ENCODE results near the gene FOXD4. TPM values are rescaled to one million over a fixed set of nuclear protein-coding genes. Genes with fewer than 3 reads are reported as not detected.
"Not testable (repeated sequence)": the region's sequence is repeated elsewhere in the genome, so short reads cannot be mapped to it uniquely, and the experiment has no call there.

FOXD4 gene
- total RNA-seq: 0.50 and 0.58 TPM in 2 replicates
- long read RNA-seq: 0 reads

GRCh38 chr9:117995-118467 is at the start of gene FOXD4:
Gene FOXD4 (minus strand): TSS chr9:118417. CDS start chr9:118119, 298 bp downstream.
- Mint-ChIP-seq H3K27me3 (peaks cover 49% of the 10 kb centered on the region), H3K4me3 (ENCODE audit: low read depth) (peak within 1 kb of the TSS; percentile 57)
- not testable (repeated sequence) for H3K27ac Mint-ChIP-seq; H3K9me3 Mint-ChIP-seq (ENCODE audit: low read depth); H3K36me3 Mint-ChIP-seq (ENCODE audit: insufficient read depth); DNase-seq (ENCODE audit: low spot score, unreplicated experiment); H3K4me1 Mint-ChIP-seq (ENCODE audit: low read depth)

GRCh38 chr9:159871-160270 is 41.7 kb upstream of the FOXD4 start:
- not testable (repeated sequence) for H3K4me1 Mint-ChIP-seq (ENCODE audit: low read depth); H3K4me3 Mint-ChIP-seq (ENCODE audit: low read depth); H3K36me3 Mint-ChIP-seq (ENCODE audit: insufficient read depth); H3K27me3 Mint-ChIP-seq; H3K9me3 Mint-ChIP-seq (ENCODE audit: low read depth); H3K27ac Mint-ChIP-seq; DNase-seq (ENCODE audit: low spot score, unreplicated experiment)

GRCh38 chr9:151173-151572 is 33.0 kb upstream of the FOXD4 start:
- not testable (repeated sequence) for H3K9me3 Mint-ChIP-seq (ENCODE audit: low read depth); H3K4me1 Mint-ChIP-seq (ENCODE audit: low read depth); H3K27ac Mint-ChIP-seq

GRCh38 chr9:139880-140279 is 21.7 kb upstream of the FOXD4 start:
- H3K9me3 Mint-ChIP-seq (ENCODE audit: low read depth); H3K36me3 Mint-ChIP-seq (ENCODE audit: insufficient read depth); H3K27me3 Mint-ChIP-seq; H3K4me3 Mint-ChIP-seq (ENCODE audit: low read depth); H3K4me1 Mint-ChIP-seq (ENCODE audit: low read depth); H3K27ac Mint-ChIP-seq; DNase-seq (ENCODE audit: low spot score, unreplicated experiment): not testable (repeated sequence)

More at GRCh38 chr9:151173-151572, 33.0 kb upstream of the FOXD4 start:
- not testable (repeated sequence) for DNase-seq (ENCODE audit: low spot score, unreplicated experiment); H3K27me3 Mint-ChIP-seq; H3K36me3 Mint-ChIP-seq (ENCODE audit: insufficient read depth); H3K4me3 Mint-ChIP-seq (ENCODE audit: low read depth)

- H3K36me3 Mint-ChIP-seq (ENCODE audit: insufficient read depth); H3K9me3 Mint-ChIP-seq (ENCODE audit: low read depth); H3K4me1 Mint-ChIP-seq (ENCODE audit: low read depth); H3K27ac Mint-ChIP-seq: not testable (repeated sequence)
- DNase-seq (ENCODE audit: low spot score, unreplicated experiment): peak; percentile 25
- Mint-ChIP-seq H3K4me3 (ENCODE audit: low read depth) (peak overlapping the region; percentile 53), H3K27me3 (peaks cover 55% of the 10 kb centered on the region)
Observed at GRCh38 chr9:117144-117994, 848 bp downstream of the FOXD4 start.

- not testable (repeated sequence) for H3K27ac Mint-ChIP-seq; H3K36me3 Mint-ChIP-seq (ENCODE audit: insufficient read depth); DNase-seq (ENCODE audit: low spot score, unreplicated experiment); H3K9me3 Mint-ChIP-seq (ENCODE audit: low read depth); H3K4me1 Mint-ChIP-seq (ENCODE audit: low read depth)
- Mint-ChIP-seq H3K4me3 (ENCODE audit: low read depth) (peak overlapping the region; percentile 24), H3K27me3 (peaks cover 61% of the 10 kb centered on the region)
Observed at GRCh38 chr9:116239-117077, 1.8 kb downstream of the FOXD4 start.

GRCh38 chr9:115118-115451 is 3.1 kb downstream of the FOXD4 start:
- H3K36me3 Mint-ChIP-seq (ENCODE audit: insufficient read depth); H3K27ac Mint-ChIP-seq; H3K4me1 Mint-ChIP-seq (ENCODE audit: low read depth); DNase-seq (ENCODE audit: low spot score, unreplicated experiment); H3K9me3 Mint-ChIP-seq (ENCODE audit: low read depth); H3K4me3 Mint-ChIP-seq (ENCODE audit: low read depth): not testable (repeated sequence)
- H3K27me3 Mint-ChIP-seq: peaks cover 54% of the 10 kb centered on the region

- not testable (repeated sequence) for H3K36me3 Mint-ChIP-seq (ENCODE audit: insufficient read depth); H3K4me1 Mint-ChIP-seq (ENCODE audit: low read depth); DNase-seq (ENCODE audit: low spot score, unreplicated experiment); H3K9me3 Mint-ChIP-seq (ENCODE audit: low read depth); H3K27ac Mint-ChIP-seq
- Mint-ChIP-seq H3K27me3 (peaks cover 59% of the 10 kb centered on the region), H3K4me3 (ENCODE audit: low read depth) (peak overlapping the region; percentile 48)
Observed at GRCh38 chr9:114267-115117, 3.7 kb downstream of the FOXD4 start.

- not testable (repeated sequence) for H3K9me3 Mint-ChIP-seq (ENCODE audit: low read depth); H3K36me3 Mint-ChIP-seq (ENCODE audit: insufficient read depth); H3K4me1 Mint-ChIP-seq (ENCODE audit: low read depth); H3K27ac Mint-ChIP-seq
- H3K27me3 Mint-ChIP-seq: peaks cover 65% of the 10 kb centered on the region
- DNase-seq (ENCODE audit: low spot score, unreplicated experiment): peak; percentile 18
- peak overlapping the region; percentile 48 for H3K4me3 Mint-ChIP-seq (ENCODE audit: low read depth)
Observed at GRCh38 chr9:113468-114266, 4.5 kb downstream of the FOXD4 start.

GRCh38 chr9:112589-113467 is 5.4 kb downstream of the FOXD4 start:
- Mint-ChIP-seq H3K4me3 (ENCODE audit: low read depth) (peak overlapping the region; percentile 16), H3K27me3 (peaks cover 65% of the 10 kb centered on the region)
- H3K27ac Mint-ChIP-seq; DNase-seq (ENCODE audit: low spot score, unreplicated experiment); H3K9me3 Mint-ChIP-seq (ENCODE audit: low read depth); H3K36me3 Mint-ChIP-seq (ENCODE audit: insufficient read depth); H3K4me1 Mint-ChIP-seq (ENCODE audit: low read depth): not testable (repeated sequence)

GRCh38 chr9:110672-111071 is 7.5 kb downstream of the FOXD4 start:
- not testable (repeated sequence) for H3K36me3 Mint-ChIP-seq (ENCODE audit: insufficient read depth); H3K4me1 Mint-ChIP-seq (ENCODE audit: low read depth); H3K9me3 Mint-ChIP-seq (ENCODE audit: low read depth); DNase-seq (ENCODE audit: low spot score, unreplicated experiment); H3K4me3 Mint-ChIP-seq (ENCODE audit: low read depth); H3K27ac Mint-ChIP-seq
- peaks cover 63% of the 10 kb centered on the region for H3K27me3 Mint-ChIP-seq

Data from progenitor cell of endocrine pancreas (in vitro differentiated cells).